HFF-Myc (cell line): ENCODE results near the gene FOLR3.
"Not testable (repeated sequence)": the region's sequence is repeated elsewhere in the genome, so short reads cannot be mapped to it uniquely, and the experiment has no call there.

ENCODE experiments used
- DNase-seq: peaks from one replicate; pipeline ENCODE4 v3.0.0-alpha.2; 2011; ENCODE audit warnings: low read depth; ENCODE audit errors: extremely low read depth
- H3K4me3 ChIP-seq: replicated peaks from 2 replicates; pipeline ENCODE4 v1.5.1; 2011; ENCODE audit warnings: low read depth, mild to moderate bottlenecking, control low read depth, low read length
- TF ChIP-seq, protein P1 (sequence below): IDR thresholded peaks from 2 replicates; pipeline ENCODE4 v1.5.1; 2012; ENCODE audit warnings: mild to moderate bottlenecking, low read depth, low read length, control low read depth; ENCODE audit errors: missing control alignments

Gene FOLR3

DNA sequence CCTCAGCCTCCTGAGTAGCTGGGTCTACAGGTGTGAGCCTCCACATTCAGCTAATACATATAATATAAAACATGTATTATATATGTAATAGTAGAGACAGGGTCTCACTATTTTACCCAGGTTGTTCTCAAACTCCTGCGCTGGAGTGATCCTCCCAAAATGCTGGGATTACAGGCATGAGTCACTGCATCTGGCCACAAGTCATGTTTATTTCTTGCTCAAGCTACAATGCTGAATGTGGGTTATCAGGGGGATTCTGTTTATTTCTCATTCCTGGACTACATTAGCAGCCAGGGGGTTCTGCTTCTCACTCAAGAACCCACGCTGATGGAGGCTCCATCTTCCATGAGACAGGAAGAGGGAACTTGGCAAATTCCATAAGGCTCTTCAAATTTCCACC is 24.8 kb downstream of the FOLR3 start:
- TF ChIP-seq, protein P1, sequence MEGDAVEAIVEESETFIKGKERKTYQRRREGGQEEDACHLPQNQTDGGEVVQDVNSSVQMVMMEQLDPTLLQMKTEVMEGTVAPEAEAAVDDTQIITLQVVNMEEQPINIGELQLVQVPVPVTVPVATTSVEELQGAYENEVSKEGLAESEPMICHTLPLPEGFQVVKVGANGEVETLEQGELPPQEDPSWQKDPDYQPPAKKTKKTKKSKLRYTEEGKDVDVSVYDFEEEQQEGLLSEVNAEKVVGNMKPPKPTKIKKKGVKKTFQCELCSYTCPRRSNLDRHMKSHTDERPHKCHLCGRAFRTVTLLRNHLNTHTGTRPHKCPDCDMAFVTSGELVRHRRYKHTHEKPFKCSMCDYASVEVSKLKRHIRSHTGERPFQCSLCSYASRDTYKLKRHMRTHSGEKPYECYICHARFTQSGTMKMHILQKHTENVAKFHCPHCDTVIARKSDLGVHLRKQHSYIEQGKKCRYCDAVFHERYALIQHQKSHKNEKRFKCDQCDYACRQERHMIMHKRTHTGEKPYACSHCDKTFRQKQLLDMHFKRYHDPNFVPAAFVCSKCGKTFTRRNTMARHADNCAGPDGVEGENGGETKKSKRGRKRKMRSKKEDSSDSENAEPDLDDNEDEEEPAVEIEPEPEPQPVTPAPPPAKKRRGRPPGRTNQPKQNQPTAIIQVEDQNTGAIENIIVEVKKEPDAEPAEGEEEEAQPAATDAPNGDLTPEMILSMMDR = no peak
- no peak for DNase-seq
- H3K4me3 ChIP-seq = no peak overlapping the region

- TF ChIP-seq, protein P1 = no peak
- H3K4me3 ChIP-seq = no peak overlapping the region
- DNase-seq = no peak
Measured at GRCh38 chr11:72162891-72163492, 27.5 kb downstream of the FOLR3 start.

DNA sequence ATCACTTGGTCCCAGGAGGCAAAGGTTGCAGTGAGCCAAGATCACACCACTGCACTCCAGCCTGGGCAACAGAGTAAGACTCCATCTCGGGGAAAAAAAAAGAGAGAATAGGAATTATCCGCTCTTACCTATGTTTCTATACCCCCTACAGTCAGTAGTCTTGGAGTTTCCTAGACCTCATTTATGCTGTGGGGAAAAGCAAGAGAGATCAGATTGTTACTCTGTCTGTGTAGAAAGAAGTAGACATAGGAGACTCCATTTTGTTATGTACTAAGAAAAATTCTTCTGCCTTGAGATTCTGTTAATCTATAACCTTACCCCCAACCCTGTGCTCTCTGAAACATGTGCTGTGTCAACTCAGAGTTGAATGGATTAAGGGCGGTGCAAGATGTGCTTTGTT is 28.7 kb downstream of the FOLR3 start:
- H3K4me3 ChIP-seq, DNase-seq: not testable (repeated sequence)

DNA sequence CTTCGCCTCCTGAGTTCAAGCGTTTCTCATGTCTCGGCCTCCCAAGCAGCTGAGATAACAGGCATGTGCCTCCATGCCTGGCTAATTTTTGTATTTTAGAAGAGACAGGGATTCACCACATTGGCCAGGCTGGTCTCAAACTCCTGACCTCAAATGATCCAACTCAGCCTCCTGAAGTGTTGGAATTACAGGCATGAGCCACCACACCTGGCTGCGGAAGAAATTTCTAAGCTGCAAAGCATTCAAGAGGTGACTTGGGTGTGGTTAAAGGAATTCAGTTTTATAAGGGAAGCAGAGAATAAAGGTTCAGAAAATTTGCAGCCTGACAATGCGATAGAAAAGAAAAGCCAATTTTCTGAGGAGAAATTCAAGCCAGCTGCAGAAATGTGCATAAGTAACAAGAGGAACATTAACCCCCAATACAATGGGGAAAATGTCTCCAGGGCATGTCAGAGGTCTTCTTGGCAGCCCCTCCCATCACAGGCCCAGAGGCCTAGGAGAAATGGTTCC is 33.6 kb downstream of the FOLR3 start:
- H3K4me3 ChIP-seq, DNase-seq: not testable (repeated sequence)

GRCh38 chr11:72169754-72170153 is 34.2 kb downstream of the FOLR3 start:
- H3K4me3 ChIP-seq, DNase-seq: not testable (repeated sequence)

- not testable (repeated sequence) for H3K4me3 ChIP-seq
Measured at GRCh38 chr11:72172043-72172442, 36.5 kb downstream of the FOLR3 start.

GRCh38 chr11:72173291-72173690 is 37.8 kb downstream of the FOLR3 start:
- DNase-seq = no peak
- TF ChIP-seq, protein P1 = no peak

More at GRCh38 chr11:72172043-72172442, 36.5 kb downstream of the FOLR3 start:
- not testable (repeated sequence) for DNase-seq

GRCh38 chr11:72174302-72175070 is 39.0 kb downstream of the FOLR3 start:
- H3K4me3 ChIP-seq = no peak overlapping the region
- no peak for DNase-seq
- TF ChIP-seq, protein P1 = no peak

More at GRCh38 chr11:72173291-72173690, 37.8 kb downstream of the FOLR3 start:
- H3K4me3 ChIP-seq = no peak overlapping the region

GRCh38 chr11:72177656-72178055 is 42.1 kb downstream of the FOLR3 start:
- no peak for DNase-seq
- TF ChIP-seq, protein P1 = no peak
- no peak overlapping the region for H3K4me3 ChIP-seq
